WTC11 (cell line): ENCODE measurements around the gene S1PR1. TPM values are rescaled to one million over a fixed set of nuclear protein-coding genes. Genes with fewer than 3 reads are reported as not detected.

Experiments used
- ATAC-seq: fragments of 200-7000 bp; cut with Tn5 transposase; 2 replicates; pipeline ENCODE4 v1.10.0; 2021; ENCODE audit warnings: mild to moderate bottlenecking, moderate library complexity
- CTCF ChIA-PET: fragments of 300-600 bp; sonication (Branson Sonifier 250); formaldehyde crosslinking; loops from one replicate; lab custom pipeline; 2021; ENCODE audit warnings: antibody characterized with exemption; lab: Charles Lee
- POLR2A ChIA-PET: fragments of 350-600 bp; sonication (Branson Sonifier 250); formaldehyde crosslinking; loops from one replicate; lab custom pipeline; 2021; ENCODE audit warnings: antibody characterized with exemption; lab: Charles Lee
- DNase-seq: peaks from one replicate; pipeline ENCODE4 v3.0.0; 2021; ENCODE audit warnings: low spot score
- H3K27ac Mint-ChIP-seq: 2 replicates; pipeline ENCODE4 v1.8.0; 2021; ENCODE audit warnings: mixed read lengths
- H3K27me3 Mint-ChIP-seq: 2 replicates; pipeline ENCODE4 v1.8.0; 2021; ENCODE audit warnings: low read depth, mild to moderate bottlenecking, moderate library complexity, mixed read lengths
- H3K36me3 Mint-ChIP-seq: 2 replicates; pipeline ENCODE4 v1.8.0; 2021; ENCODE audit warnings: mixed read lengths
- H3K4me1 Mint-ChIP-seq: 2 replicates; pipeline ENCODE4 v1.8.0; 2022; ENCODE audit warnings: mixed read lengths
- H3K4me3 Mint-ChIP-seq: 2 replicates; pipeline ENCODE4 v1.8.0; 2021; ENCODE audit warnings: mild to moderate bottlenecking, moderate library complexity, mixed read lengths
- H3K9me3 Mint-ChIP-seq: 2 replicates; pipeline ENCODE4 v1.8.0; 2021; ENCODE audit warnings: mixed read lengths
- ATF1 ChIP-seq: sonication (generic); formaldehyde crosslinking; IDR thresholded peaks from 2 replicates; pipeline ENCODE4 v1.8.1; 2023; ENCODE audit warnings: mild to moderate bottlenecking, moderate library complexity, missing genetic modification reagents
- ELF4 ChIP-seq: sonication (generic); formaldehyde crosslinking; IDR thresholded peaks from 2 replicates; pipeline ENCODE4 v1.8.1; 2022; ENCODE audit warnings: low read depth, mild to moderate bottlenecking, moderate library complexity, missing genetic modification reagents
- ETV6 ChIP-seq: sonication (generic); formaldehyde crosslinking; IDR thresholded peaks from 2 replicates; pipeline ENCODE4 v1.8.1; 2022; ENCODE audit warnings: mild to moderate bottlenecking, missing genetic modification reagents
- GRHL2 ChIP-seq: fragments of 250-450 bp; sonication (Bioruptor Pico); IDR thresholded peaks from 2 replicates; pipeline ENCODE4 v1.8.0; 2022; ENCODE audit warnings: mild to moderate bottlenecking, moderate library complexity; ENCODE audit not compliant: insufficient replicate concordance, severe bottlenecking
- IRF2 ChIP-seq: sonication (generic); formaldehyde crosslinking; IDR thresholded peaks from 2 replicates; pipeline ENCODE4 v1.8.0; 2022; ENCODE audit warnings: low read depth, missing genetic modification reagents, borderline replicate concordance
- NR1H2 ChIP-seq: sonication (generic); formaldehyde crosslinking; IDR thresholded peaks from 2 replicates; pipeline ENCODE4 v1.9.0; 2021; ENCODE audit warnings: mild to moderate bottlenecking, moderate library complexity, missing genetic modification reagents
- NR2C2 ChIP-seq: sonication (generic); formaldehyde crosslinking; IDR thresholded peaks from 2 replicates; pipeline ENCODE4 v1.8.0; 2022; ENCODE audit warnings: mild to moderate bottlenecking, missing genetic modification reagents
- PRRX2 ChIP-seq: fragments of 250-450 bp; sonication (Bioruptor Pico); IDR thresholded peaks from 2 replicates; pipeline ENCODE4 v1.8.0; 2021; ENCODE audit warnings: mild to moderate bottlenecking
- SMAD3 ChIP-seq: sonication (generic); formaldehyde crosslinking; IDR thresholded peaks from 2 replicates; pipeline ENCODE4 v1.8.0; 2022; ENCODE audit warnings: missing genetic modification reagents, mild to moderate bottlenecking, borderline replicate concordance
- SP1 ChIP-seq: sonication (generic); formaldehyde crosslinking; conservative IDR thresholded peaks from 2 replicates; pipeline ENCODE4 v1.8.1; 2022; ENCODE audit warnings: missing genetic modification reagents
- ZNF121 ChIP-seq: sonication (generic); formaldehyde crosslinking; IDR thresholded peaks from 2 replicates; pipeline ENCODE4 v1.8.0; 2023; ENCODE audit warnings: missing genetic modification reagents
- ZNF219 ChIP-seq: sonication (generic); formaldehyde crosslinking; IDR thresholded peaks from 2 replicates; pipeline ENCODE4 v1.8.0; 2023; ENCODE audit warnings: missing genetic modification reagents, mild to moderate bottlenecking, borderline replicate concordance
- ZNF396 ChIP-seq: fragments of 250-450 bp; sonication (Bioruptor Pico); IDR thresholded peaks from 2 replicates; pipeline ENCODE4 v1.8.0; 2021; ENCODE audit warnings: mild to moderate bottlenecking, moderate library complexity, borderline replicate concordance
- ZNF416 ChIP-seq: fragments of 250-450 bp; sonication (Bioruptor Pico); IDR thresholded peaks from 2 replicates; pipeline ENCODE4 v1.9.0; 2021; ENCODE audit warnings: mild to moderate bottlenecking, inconsistent platforms
- total RNA-seq: library from RNA; stranded (reverse); gene quantifications from 3 replicates; pipeline ENCODE4 v1.2.3, GENCODE V29; 2021
- TF ChIP-seq, protein P1 (sequence below): sonication (generic); formaldehyde crosslinking; IDR thresholded peaks from 2 replicates; pipeline ENCODE4 v1.8.1; 2023; ENCODE audit warnings: mild to moderate bottlenecking, moderate library complexity, missing genetic modification reagents
- TF ChIP-seq, protein P2 (sequence below): sonication (generic); formaldehyde crosslinking; IDR thresholded peaks from 2 replicates; pipeline ENCODE4 v1.8.0; 2022; ENCODE audit warnings: mild to moderate bottlenecking, missing genetic modification reagents
- TF ChIP-seq, protein P3 (sequence below): sonication (generic); formaldehyde crosslinking; IDR thresholded peaks from 2 replicates; pipeline ENCODE4 v1.8.1; 2023; ENCODE audit warnings: mild to moderate bottlenecking, missing genetic modification reagents, moderate library complexity
- TF ChIP-seq, protein P4 (sequence below): sonication (generic); formaldehyde crosslinking; IDR thresholded peaks from 2 replicates; pipeline ENCODE4 v1.8.0; 2023; ENCODE audit warnings: mild to moderate bottlenecking, missing genetic modification reagents
- TF ChIP-seq, protein P5 (sequence below): fragments of 250-450 bp; sonication (Bioruptor Pico); IDR thresholded peaks from 2 replicates; pipeline ENCODE4 v1.9.0; 2021; ENCODE audit warnings: mild to moderate bottlenecking
- TF ChIP-seq, protein P6 (sequence below): sonication (generic); formaldehyde crosslinking; IDR thresholded peaks from 2 replicates; pipeline ENCODE4 v1.8.1; 2022; ENCODE audit warnings: mild to moderate bottlenecking, moderate library complexity, missing genetic modification reagents
- TF ChIP-seq, protein P7 (sequence below): sonication (generic); formaldehyde crosslinking; IDR thresholded peaks from 2 replicates; pipeline ENCODE4 v1.8.1; 2023; ENCODE audit warnings: mild to moderate bottlenecking, missing genetic modification reagents, borderline replicate concordance

The S1PR1 gene
- total RNA-seq, 1 experiment from 2014 or later, result 3.2 TPM

DNA sequence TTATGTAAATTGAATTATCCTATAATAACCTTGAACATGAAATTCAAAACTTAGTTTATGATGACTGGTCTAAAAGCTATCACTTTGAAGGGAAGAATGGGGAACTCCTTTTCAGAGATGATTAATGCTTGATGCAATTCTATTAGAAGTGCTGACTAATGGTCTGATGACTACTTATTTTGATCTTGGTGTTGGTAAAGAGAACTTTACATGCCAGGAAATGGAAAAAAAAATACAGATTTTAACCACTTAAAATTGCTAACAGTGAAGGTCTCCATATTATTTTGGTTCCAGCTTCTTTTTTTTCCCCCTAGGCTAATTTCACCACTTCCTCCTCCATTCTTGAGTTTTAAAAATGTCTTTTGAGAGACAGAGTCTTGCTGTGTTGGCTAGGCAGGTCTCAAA, 22.9 kb downstream of the S1PR1 start (continued):
- TF ChIP-seq, protein P1, sequence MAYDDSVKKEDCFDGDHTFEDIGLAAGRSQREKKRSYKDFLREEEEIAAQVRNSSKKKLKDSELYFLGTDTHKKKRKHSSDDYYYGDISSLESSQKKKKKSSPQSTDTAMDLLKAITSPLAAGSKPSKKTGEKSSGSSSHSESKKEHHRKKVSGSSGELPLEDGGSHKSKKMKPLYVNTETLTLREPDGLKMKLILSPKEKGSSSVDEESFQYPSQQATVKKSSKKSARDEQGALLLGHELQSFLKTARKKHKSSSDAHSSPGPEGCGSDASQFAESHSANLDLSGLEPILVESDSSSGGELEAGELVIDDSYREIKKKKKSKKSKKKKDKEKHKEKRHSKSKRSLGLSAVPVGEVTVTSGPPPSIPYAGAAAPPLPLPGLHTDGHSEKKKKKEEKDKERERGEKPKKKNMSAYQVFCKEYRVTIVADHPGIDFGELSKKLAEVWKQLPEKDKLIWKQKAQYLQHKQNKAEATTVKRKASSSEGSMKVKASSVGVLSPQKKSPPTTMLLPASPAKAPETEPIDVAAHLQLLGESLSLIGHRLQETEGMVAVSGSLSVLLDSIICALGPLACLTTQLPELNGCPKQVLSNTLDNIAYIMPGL (CRISPR knock-in tag), result no peak
- no peak for TF ChIP-seq IRF2 (CRISPR knock-in tag)
- TF ChIP-seq, protein P2, sequence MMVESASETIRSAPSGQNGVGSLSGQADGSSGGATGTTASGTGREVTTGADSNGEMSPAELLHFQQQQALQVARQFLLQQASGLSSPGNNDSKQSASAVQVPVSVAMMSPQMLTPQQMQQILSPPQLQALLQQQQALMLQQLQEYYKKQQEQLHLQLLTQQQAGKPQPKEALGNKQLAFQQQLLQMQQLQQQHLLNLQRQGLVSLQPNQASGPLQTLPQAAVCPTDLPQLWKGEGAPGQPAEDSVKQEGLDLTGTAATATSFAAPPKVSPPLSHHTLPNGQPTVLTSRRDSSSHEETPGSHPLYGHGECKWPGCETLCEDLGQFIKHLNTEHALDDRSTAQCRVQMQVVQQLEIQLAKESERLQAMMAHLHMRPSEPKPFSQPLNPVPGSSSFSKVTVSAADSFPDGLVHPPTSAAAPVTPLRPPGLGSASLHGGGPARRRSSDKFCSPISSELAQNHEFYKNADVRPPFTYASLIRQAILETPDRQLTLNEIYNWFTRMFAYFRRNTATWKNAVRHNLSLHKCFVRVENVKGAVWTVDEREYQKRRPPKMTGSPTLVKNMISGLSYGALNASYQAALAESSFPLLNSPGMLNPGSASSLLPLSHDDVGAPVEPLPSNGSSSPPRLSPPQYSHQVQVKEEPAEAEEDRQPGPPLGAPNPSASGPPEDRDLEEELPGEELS (CRISPR knock-in tag), result no peak
- TF ChIP-seq, protein P3, sequence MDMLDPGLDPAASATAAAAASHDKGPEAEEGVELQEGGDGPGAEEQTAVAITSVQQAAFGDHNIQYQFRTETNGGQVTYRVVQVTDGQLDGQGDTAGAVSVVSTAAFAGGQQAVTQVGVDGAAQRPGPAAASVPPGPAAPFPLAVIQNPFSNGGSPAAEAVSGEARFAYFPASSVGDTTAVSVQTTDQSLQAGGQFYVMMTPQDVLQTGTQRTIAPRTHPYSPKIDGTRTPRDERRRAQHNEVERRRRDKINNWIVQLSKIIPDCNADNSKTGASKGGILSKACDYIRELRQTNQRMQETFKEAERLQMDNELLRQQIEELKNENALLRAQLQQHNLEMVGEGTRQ (CRISPR knock-in tag), result no peak

DNA sequence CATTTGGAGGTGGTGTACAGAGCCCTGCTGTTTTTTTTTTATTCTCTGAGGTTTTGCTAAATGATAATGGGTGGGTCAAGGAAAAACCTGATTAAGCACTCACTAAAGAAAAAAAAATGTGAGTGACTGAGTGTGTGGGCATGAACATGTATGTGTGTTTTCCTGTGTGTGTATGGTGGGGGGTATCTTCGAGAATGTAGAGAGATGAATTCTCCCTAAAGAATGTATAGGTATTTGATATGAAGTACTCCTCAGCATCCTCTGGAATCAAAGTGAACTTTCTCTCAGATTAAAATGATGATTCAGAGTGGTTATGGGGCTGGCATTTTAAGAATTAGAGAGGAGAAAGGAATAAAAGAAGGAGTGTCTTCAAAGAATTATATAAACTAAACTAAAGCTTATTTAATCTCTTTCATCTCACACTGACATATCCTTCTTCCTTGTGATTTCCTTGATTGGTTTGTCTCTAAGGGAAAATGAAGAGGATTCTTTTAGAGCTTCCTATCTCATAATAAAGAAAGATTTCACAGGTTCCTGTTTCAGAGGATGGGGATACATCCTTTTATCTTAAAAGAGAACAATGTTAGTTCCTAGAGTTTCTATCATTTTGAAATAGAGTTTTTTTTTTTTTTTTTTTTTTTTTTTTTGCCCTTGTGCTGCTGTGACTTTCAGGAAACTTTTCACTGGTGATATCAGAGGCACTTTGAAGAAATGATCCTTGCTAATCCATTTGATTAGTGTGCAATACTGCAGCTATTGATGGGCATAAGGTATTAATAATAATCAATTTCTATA, 23.9 kb downstream of the S1PR1 start:
- TF ChIP-seq, protein P4, sequence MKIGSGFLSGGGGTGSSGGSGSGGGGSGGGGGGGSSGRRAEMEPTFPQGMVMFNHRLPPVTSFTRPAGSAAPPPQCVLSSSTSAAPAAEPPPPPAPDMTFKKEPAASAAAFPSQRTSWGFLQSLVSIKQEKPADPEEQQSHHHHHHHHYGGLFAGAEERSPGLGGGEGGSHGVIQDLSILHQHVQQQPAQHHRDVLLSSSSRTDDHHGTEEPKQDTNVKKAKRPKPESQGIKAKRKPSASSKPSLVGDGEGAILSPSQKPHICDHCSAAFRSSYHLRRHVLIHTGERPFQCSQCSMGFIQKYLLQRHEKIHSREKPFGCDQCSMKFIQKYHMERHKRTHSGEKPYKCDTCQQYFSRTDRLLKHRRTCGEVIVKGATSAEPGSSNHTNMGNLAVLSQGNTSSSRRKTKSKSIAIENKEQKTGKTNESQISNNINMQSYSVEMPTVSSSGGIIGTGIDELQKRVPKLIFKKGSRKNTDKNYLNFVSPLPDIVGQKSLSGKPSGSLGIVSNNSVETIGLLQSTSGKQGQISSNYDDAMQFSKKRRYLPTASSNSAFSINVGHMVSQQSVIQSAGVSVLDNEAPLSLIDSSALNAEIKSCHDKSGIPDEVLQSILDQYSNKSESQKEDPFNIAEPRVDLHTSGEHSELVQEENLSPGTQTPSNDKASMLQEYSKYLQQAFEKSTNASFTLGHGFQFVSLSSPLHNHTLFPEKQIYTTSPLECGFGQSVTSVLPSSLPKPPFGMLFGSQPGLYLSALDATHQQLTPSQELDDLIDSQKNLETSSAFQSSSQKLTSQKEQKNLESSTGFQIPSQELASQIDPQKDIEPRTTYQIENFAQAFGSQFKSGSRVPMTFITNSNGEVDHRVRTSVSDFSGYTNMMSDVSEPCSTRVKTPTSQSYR (CRISPR knock-in tag), result no peak
- TF ChIP-seq, protein P5, sequence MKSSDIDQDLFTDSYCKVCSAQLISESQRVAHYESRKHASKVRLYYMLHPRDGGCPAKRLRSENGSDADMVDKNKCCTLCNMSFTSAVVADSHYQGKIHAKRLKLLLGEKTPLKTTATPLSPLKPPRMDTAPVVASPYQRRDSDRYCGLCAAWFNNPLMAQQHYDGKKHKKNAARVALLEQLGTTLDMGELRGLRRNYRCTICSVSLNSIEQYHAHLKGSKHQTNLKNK (CRISPR knock-in tag), result no peak
- TF ChIP-seq, protein P6, sequence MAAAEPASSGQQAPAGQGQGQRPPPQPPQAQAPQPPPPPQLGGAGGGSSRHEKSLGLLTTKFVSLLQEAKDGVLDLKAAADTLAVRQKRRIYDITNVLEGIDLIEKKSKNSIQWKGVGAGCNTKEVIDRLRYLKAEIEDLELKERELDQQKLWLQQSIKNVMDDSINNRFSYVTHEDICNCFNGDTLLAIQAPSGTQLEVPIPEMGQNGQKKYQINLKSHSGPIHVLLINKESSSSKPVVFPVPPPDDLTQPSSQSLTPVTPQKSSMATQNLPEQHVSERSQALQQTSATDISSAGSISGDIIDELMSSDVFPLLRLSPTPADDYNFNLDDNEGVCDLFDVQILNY (CRISPR knock-in tag), result no peak
- no peak for TF ChIP-seq ETV6 (CRISPR knock-in tag)
- no peak for TF ChIP-seq NR2C2
- no peak for TF ChIP-seq ZNF121 (CRISPR knock-in tag)
- TF ChIP-seq ATF1 (CRISPR knock-in tag), result no peak
- TF ChIP-seq ZNF416 (CRISPR knock-in tag), result no peak
- no peak for TF ChIP-seq ZNF396 (CRISPR knock-in tag)
- TF ChIP-seq PRRX2 (CRISPR knock-in tag), result no peak
- TF ChIP-seq SP1, result no peak
- no peak for TF ChIP-seq GRHL2 (CRISPR knock-in tag)
- TF ChIP-seq SMAD3 (CRISPR knock-in tag), result no peak
- TF ChIP-seq, protein P7, sequence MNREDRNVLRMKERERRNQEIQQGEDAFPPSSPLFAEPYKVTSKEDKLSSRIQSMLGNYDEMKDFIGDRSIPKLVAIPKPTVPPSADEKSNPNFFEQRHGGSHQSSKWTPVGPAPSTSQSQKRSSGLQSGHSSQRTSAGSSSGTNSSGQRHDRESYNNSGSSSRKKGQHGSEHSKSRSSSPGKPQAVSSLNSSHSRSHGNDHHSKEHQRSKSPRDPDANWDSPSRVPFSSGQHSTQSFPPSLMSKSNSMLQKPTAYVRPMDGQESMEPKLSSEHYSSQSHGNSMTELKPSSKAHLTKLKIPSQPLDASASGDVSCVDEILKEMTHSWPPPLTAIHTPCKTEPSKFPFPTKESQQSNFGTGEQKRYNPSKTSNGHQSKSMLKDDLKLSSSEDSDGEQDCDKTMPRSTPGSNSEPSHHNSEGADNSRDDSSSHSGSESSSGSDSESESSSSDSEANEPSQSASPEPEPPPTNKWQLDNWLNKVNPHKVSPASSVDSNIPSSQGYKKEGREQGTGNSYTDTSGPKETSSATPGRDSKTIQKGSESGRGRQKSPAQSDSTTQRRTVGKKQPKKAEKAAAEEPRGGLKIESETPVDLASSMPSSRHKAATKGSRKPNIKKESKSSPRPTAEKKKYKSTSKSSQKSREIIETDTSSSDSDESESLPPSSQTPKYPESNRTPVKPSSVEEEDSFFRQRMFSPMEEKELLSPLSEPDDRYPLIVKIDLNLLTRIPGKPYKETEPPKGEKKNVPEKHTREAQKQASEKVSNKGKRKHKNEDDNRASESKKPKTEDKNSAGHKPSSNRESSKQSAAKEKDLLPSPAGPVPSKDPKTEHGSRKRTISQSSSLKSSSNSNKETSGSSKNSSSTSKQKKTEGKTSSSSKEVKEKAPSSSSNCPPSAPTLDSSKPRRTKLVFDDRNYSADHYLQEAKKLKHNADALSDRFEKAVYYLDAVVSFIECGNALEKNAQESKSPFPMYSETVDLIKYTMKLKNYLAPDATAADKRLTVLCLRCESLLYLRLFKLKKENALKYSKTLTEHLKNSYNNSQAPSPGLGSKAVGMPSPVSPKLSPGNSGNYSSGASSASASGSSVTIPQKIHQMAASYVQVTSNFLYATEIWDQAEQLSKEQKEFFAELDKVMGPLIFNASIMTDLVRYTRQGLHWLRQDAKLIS (CRISPR knock-in tag), result no peak
- no peak for TF ChIP-seq IRF2 (CRISPR knock-in tag)
- no peak for TF ChIP-seq ELF4 (CRISPR knock-in tag)
- TF ChIP-seq ZNF219 (CRISPR knock-in tag), result no peak
- no peak for TF ChIP-seq NR1H2 (CRISPR knock-in tag)
- Mint-ChIP-seq H3K36me3 (no peaks in the 10 kb centered on the region), H3K4me3 (no peak overlapping the region), H3K27ac (no peak overlapping the region), H3K4me1 (peaks cover 29% of the 10 kb centered on the region), H3K9me3 (no peaks in the 10 kb centered on the region), H3K27me3 (no peaks in the 10 kb centered on the region)
- DNase-seq (no peak), ATAC-seq (no peak)
- POLR2A ChIA-PET, result interaction anchor here (1.4 kb wide), 1 partner anchor 25 kb away, joined by 4 read pairs; no protein-coding TSS in a partner anchor
- CTCF ChIA-PET, result no interaction called here
